Measurements from ENCODE around the gene CHRD.
A peak's percentile ranks its signal among the peaks of the same experiment; 100 is the strongest.
"Not testable (repeated sequence)": the region's sequence is repeated elsewhere in the genome, so short reads cannot be mapped to it uniquely, and the experiment has no call there.

Gene CHRD

DNA sequence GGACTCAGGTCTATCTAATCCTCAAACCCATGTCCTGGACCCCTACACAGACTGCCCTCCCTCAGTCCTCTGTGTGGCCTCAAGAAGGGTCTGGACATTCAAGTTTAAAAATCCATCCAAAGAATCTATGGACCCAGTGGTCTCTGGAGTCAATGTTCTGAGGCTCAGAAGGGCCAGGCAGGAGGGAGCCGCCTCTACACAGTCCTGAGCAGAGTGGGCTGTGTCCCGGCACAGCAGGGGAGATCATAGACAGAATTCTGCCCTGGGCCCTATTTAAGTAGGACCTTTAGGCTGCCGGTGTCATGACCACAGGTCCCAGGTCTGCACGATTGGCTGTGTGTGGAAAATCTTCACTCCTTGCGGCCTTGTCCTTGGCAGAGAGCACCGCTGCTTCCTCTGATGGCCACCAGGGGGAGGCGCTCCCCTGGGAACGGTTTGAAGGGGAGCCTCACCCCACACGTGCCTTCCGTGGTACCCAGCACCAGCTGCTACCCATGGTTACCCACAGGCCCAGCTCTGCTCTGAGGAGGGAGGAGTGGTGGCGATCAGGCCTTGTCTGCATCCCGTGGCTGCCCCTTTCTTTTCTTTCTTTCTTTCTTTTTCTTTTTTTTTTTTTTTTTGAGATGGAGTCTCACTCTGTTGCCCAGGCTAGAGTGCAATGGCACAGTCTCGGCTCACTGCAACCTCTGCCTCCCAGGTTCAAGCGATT lies 37.9 kb downstream of the CHRD start:
- peak; percentile 72 for DNase-seq (ENCODE audit: low spot score)

DNA sequence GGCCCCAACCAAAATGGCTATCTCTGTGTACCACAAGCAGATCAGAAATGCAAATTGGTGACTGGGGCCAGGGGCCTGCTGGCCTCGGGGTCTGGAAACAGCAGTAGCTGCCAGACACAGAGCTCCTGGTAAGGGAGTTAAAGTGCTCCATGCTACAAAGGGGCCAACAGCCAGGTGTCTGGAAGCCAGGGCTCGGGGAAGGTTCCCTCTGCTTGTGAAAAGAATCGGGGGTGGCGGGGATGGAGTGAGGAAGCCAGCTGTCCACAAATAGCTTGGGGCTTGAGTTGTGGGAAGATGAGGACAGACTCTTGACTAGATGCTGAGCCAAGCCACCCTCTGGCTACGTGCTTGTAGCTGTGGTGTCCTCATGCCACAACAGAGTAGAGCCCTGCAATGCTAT lies 39.3 kb downstream of the CHRD start:
- DNase-seq (ENCODE audit: low spot score): no peak

DNA sequence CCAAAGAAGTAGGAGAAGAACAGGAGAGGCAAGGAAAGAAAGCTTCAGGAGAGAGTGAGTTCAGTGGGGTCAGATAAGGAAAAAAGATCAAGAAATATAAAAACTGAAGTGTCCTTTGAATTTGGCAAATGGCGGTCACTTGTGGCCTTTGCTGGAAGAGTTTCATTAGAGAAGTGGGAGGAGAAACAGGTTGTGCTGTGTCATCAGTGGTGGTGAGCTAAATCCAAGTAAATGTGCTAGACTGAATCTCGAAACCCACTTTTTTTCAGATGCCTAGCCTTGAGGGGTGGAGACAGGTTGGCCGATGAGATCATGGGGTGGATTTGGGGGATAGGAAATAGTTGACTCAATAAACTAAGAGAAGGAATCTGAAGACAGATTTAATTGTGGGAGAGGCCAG lies 43.7 kb downstream of the CHRD start:
- no peak for DNase-seq (ENCODE audit: low spot score)

DNA sequence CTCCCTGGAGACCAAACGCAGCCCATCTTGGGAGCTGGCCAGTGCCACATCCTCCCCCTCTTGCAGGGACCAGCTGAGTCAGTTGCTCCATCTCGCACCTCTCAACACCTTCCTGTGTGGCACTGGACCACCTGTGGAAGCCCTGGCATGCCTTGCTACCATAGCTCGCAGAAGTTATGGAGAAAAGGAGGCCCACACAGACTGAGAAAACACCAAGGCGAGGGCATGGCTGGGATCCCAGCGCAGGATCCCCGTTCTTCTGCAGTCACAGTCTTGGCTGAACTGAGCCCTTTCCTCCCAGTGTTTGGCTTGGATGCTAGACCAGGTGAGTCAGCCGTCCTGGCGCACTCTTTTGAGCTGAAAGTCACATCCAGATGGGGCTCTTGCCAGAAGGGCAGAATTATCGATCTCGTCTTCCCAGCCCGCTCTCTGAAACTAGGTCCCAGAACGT lies 46.9 kb downstream of the CHRD start:
- DNase-seq (ENCODE audit: low spot score): no peak

DNA sequence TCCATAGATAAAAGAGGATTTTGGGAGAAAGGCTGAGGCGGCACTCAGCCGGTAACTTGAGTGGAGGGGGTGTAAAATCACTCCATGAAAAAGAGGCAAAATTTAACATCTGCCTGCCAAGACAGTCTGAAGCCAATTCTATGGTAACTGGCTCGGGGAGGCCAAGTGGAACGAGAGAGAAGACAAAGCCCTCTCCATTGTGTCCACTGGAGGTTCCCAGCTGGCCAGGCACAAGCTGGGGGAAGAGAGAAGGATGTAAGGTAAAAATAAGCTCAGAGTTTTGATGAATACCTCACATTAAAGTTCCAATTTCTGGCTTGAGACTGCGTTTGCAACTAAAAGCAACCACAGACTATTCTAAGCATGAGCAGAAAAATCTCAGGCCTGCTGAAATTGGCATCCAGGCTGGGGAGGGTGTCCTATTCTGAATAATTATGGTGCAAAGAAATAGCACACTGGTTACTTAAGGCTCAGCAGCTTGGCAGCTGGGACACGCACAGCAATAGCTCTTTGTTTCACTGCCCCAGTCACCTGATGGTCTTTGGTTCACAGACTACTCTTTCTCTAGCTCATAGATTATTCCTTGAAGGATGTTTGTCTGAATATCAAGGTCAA lies 48.8 kb downstream of the CHRD start:
- DNase-seq (ENCODE audit: low spot score): no peak

DNA sequence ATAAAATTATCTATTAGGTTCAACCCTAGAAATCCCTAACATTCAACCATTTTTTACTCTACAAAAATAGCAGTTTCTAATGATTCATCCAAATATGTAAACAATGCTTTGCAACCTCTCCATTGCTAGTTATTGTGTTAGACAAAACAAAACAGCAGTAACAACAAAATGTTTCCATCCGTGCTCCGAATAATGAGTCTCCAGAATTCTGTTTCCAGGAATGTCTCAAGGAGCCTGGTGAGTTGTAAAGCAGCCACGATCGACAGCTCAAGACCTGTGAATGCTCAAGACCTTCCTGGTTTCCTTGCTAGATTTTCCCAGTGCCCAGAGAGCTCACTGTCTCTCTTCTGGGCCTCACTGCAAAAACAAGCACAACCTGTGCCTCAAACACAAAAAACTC lies 49.9 kb downstream of the CHRD start:
- no peak for DNase-seq (ENCODE audit: low spot score)

DNA sequence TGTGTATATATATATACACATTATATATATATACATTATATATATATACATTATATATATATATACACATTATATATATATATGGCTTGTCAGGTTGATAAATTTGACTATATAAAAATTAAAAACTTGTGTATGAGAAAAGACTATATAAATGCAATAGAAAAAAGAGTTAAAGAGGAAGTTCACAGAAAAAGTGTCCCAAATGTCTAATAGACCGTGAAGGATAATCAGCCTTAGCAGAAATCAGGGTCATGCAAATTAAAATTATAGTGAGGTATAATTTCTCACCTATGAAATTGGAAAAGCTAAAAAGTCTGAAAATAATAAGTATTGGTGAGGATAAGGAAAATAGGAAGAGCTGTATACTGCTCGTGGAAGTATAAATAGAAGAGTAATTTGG lies 51.1 kb downstream of the CHRD start:
- DNase-seq (ENCODE audit: low spot score): no peak

DNA sequence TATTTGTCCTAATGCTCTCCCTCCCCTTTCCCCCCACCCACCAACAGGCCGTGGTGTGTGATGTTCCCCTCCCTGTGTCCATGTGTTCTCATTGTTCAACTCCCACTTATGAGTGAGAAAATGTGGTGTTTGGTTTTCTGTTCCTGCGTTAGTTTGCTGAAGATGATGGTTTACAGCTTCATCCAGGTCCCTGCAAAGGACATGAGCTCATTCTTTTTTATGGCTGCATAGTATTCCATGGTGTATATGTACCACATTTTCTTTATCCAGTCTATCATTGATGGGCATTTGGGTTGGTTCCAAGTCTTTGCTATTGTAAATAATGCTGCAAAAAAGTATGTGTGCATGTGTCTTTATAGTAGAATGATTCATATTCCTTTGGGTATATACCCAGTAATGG lies 53.3 kb downstream of the CHRD start:
- not testable (repeated sequence) for DNase-seq (ENCODE audit: low spot score)

DNA sequence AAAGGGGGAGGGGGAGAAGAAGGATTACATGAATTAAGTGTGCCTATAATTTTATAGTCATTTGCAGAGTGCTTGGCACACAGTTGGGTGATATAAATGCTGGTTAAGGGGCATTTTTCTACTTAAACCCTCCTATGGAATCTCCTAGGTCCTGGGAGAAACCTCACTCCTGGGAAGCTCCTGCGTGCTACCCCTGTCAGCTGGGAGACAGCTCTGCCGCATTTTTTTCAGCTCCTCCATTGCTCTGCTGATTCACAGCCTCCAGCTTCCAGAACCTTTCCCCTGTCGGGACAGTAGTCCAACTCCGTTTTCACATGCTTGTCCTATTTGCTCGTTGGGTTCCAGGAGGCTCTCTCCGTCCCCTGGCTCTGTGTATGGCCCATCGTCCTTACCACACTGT lies 59.2 kb downstream of the CHRD start:
- no peak for DNase-seq (ENCODE audit: low spot score)
